Neural progenitor cell (in vitro differentiated cells): Measurements from ENCODE around the gene TCFL5. TPM values are rescaled to one million over a fixed set of nuclear protein-coding genes. Genes with fewer than 3 reads are reported as not detected.

Experiments
- DNase-seq: peaks from one replicate; pipeline ENCODE4 v3.0.0-alpha.2; 2016; ENCODE audit warnings: low spot score
- H2AFZ ChIP-seq: fragments of 200-600 bp; sonication (generic); replicated peaks from 2 replicates; pipeline ENCODE4 v1.6.1; 2016; ENCODE audit warnings: antibody characterized with exemption
- H3F3A ChIP-seq: fragments of 200-600 bp; sonication (generic); 2 replicates; pipeline ENCODE4 v1.6.1; 2016; ENCODE audit warnings: antibody characterized with exemption, low read depth
- H3K27ac ChIP-seq: fragments of 200-600 bp; sonication (generic); 2 replicates; pipeline ENCODE4 v1.5.1; 2016; ENCODE audit warnings: mild to moderate bottlenecking
- H3K27me3 ChIP-seq: fragments of 200-600 bp; sonication (generic); 2 replicates; pipeline ENCODE4 v1.6.1; 2016; ENCODE audit warnings: mild to moderate bottlenecking, moderate library complexity
- H3K36me3 ChIP-seq: fragments of 200-600 bp; sonication (generic); 2 replicates; pipeline ENCODE4 v1.5.1; 2016
- H3K4me1 ChIP-seq: fragments of 200-600 bp; sonication (generic); 2 replicates; pipeline ENCODE4 v1.6.1; 2016; ENCODE audit warnings: mixed run types
- H3K4me2 ChIP-seq: fragments of 200-600 bp; sonication (generic); 2 replicates; pipeline ENCODE4 v1.6.1; 2016
- H3K4me3 ChIP-seq: fragments of 200-600 bp; sonication (generic); 2 replicates; pipeline ENCODE4 v1.5.1; 2016
- H3K79me2 ChIP-seq: fragments of 200-600 bp; sonication (generic); 2 replicates; pipeline ENCODE4 v1.6.1; 2016; ENCODE audit warnings: low read depth
- H3K9ac ChIP-seq: fragments of 200-600 bp; sonication (generic); 2 replicates; pipeline ENCODE4 v1.6.1; 2016
- H3K9me3 ChIP-seq: fragments of 200-600 bp; sonication (generic); 2 replicates; pipeline ENCODE4 v1.5.1; 2016; ENCODE audit warnings: low read depth
- H4K20me1 ChIP-seq: fragments of 200-600 bp; sonication (generic); 2 replicates; pipeline ENCODE4 v1.6.1; 2016; ENCODE audit warnings: low read depth
- H3K27ac Mint-ChIP-seq: 3 replicates; pipeline ENCODE4 v1.8.0; 2021; ENCODE audit warnings: mixed read lengths
- H3K27me3 Mint-ChIP-seq: 2 replicates; pipeline ENCODE4 v1.8.0; 2022; ENCODE audit warnings: low read depth, mild to moderate bottlenecking, inconsistent platforms, moderate library complexity, mixed read lengths; ENCODE audit not compliant: insufficient read depth
- H3K36me3 Mint-ChIP-seq: 3 replicates; pipeline ENCODE4 v1.8.0; 2021; ENCODE audit warnings: mixed read lengths
- H3K4me1 Mint-ChIP-seq: 3 replicates; pipeline ENCODE4 v1.8.0; 2021; ENCODE audit warnings: mixed read lengths
- H3K4me3 Mint-ChIP-seq: 3 replicates; pipeline ENCODE4 v1.8.0; 2021; ENCODE audit warnings: mild to moderate bottlenecking, moderate library complexity, mixed read lengths
- H3K9me3 Mint-ChIP-seq: 3 replicates; pipeline ENCODE4 v1.8.0; 2020; ENCODE audit warnings: mixed read lengths
- CTCF ChIP-seq: fragments of 200-600 bp; sonication (generic); IDR thresholded peaks from 2 replicates; pipeline ENCODE4 v1.5.1; 2017; ENCODE audit warnings: antibody characterized with exemption, mild to moderate bottlenecking
- EZH2 ChIP-seq: fragments of 200-600 bp; sonication (generic); IDR thresholded peaks from 2 replicates; pipeline ENCODE4 v1.6.1; 2017; ENCODE audit warnings: antibody characterized with exemption, mild to moderate bottlenecking, moderate library complexity
- EZH2phosphoT487 ChIP-seq: fragments of 200-600 bp; sonication (generic); IDR thresholded peaks from 2 replicates; pipeline ENCODE4 v1.6.1; 2017; ENCODE audit warnings: antibody characterized with exemption
- total RNA-seq: library from RNA; depleted of rRNA; stranded (reverse); fragments of >200 nt; gene quantifications from 2 replicates; pipeline ENCODE4 v1.2.3, GENCODE V29; 2015; ENCODE audit warnings: low replicate concordance

Gene TCFL5
- total RNA-seq, 1 donor from 2014 or later = 36.3 TPM

GRCh38 chr20:62805155-62805710 is 56.4 kb downstream of the TCFL5 start:
- peak; percentile 74 for DNase-seq
- H3K36me3 Mint-ChIP-seq = peaks cover 1% of the 10 kb centered on the region
- Histone ChIP-seq H3K4me1 (peaks cover 13% of the 10 kb centered on the region), H3F3A (peaks cover 38% of the 10 kb centered on the region), H3K27me3 (peaks cover 22% of the 10 kb centered on the region), H3K36me3 (no peaks in the 10 kb centered on the region), H3K4me3 (peak overlapping the region; percentile 83), H2AFZ (no peak overlapping the region), H3K79me2 (no peaks in the 10 kb centered on the region), H3K9me3 (no peaks in the 10 kb centered on the region), H3K27ac (no peak overlapping the region), H3K4me2 (peak overlapping the region; percentile 87), H3K9ac (no peak overlapping the region), H4K20me1 (peaks cover 37% of the 10 kb centered on the region)
- H3K4me1 Mint-ChIP-seq = peaks cover 29% of the 10 kb centered on the region
- no peaks in the 10 kb centered on the region for H3K9me3 Mint-ChIP-seq
- H3K27ac Mint-ChIP-seq = no peak overlapping the region
- peak overlapping the region; percentile 85 for H3K4me3 Mint-ChIP-seq
- no peak for TF ChIP-seq EZH2phosphoT487
- TF ChIP-seq EZH2 = no peak
- TF ChIP-seq CTCF = no peak
- H3K27me3 Mint-ChIP-seq = peaks cover 17% of the 10 kb centered on the region

GRCh38 chr20:62804627-62805154 is 56.9 kb downstream of the TCFL5 start, which contains the start of gene OGFR:
Gene OGFR, plus strand, starts transcription at chr20:62804835. Its CDS starts 25 bp downstream, at chr20:62804860.
- peaks cover 32% of the 10 kb centered on the region for H3K4me1 Mint-ChIP-seq
- H3K9me3 ChIP-seq = no peaks in the 10 kb centered on the region
- H4K20me1 ChIP-seq = peaks cover 36% of the 10 kb centered on the region
- no peaks in the 10 kb centered on the region for H3K36me3 ChIP-seq
- peaks cover 4% of the 10 kb centered on the region for H3K36me3 Mint-ChIP-seq
- peak within 1 kb of the TSS; percentile 77 for H2AFZ ChIP-seq
- peaks cover 38% of the 10 kb centered on the region for H3F3A ChIP-seq
- H3K4me1 ChIP-seq = peaks cover 13% of the 10 kb centered on the region
- TF ChIP-seq CTCF (no peak), EZH2 (no peak)
- no peaks in the 10 kb centered on the region for H3K79me2 ChIP-seq
- no peaks in the 10 kb centered on the region for H3K9me3 Mint-ChIP-seq
- H3K27me3 ChIP-seq = peaks cover 22% of the 10 kb centered on the region
- H3K4me3 ChIP-seq = peak within 1 kb of the TSS; percentile 83
- peak; percentile 74 for DNase-seq
- no peak within 1 kb of the TSS for H3K27ac Mint-ChIP-seq
- H3K4me3 Mint-ChIP-seq = peak within 1 kb of the TSS; percentile 90
- peak within 1 kb of the TSS; percentile 87 for H3K4me2 ChIP-seq
- H3K27me3 Mint-ChIP-seq = peaks cover 21% of the 10 kb centered on the region
- H3K27ac ChIP-seq = no peak within 1 kb of the TSS
- no peak within 1 kb of the TSS for H3K9ac ChIP-seq

GRCh38 chr20:62804021-62804626 is 57.5 kb downstream of the TCFL5 start:
- peak overlapping the region; percentile 90 for H3K4me3 Mint-ChIP-seq
- peaks cover 32% of the 10 kb centered on the region for H3K4me1 Mint-ChIP-seq
- H3K9me3 ChIP-seq = no peaks in the 10 kb centered on the region
- H3K9ac ChIP-seq = no peak overlapping the region
- peaks cover 13% of the 10 kb centered on the region for H3K4me1 ChIP-seq
- H3F3A ChIP-seq = peaks cover 38% of the 10 kb centered on the region
- H3K27ac ChIP-seq = no peak overlapping the region
- peaks cover 31% of the 10 kb centered on the region for H4K20me1 ChIP-seq
- no peaks in the 10 kb centered on the region for H3K9me3 Mint-ChIP-seq
- no peaks in the 10 kb centered on the region for H3K79me2 ChIP-seq
- peaks cover 7% of the 10 kb centered on the region for H3K36me3 Mint-ChIP-seq
- peak overlapping the region; percentile 87 for H3K4me2 ChIP-seq
- peak overlapping the region; percentile 32 for H2AFZ ChIP-seq
- TF ChIP-seq CTCF (no peak), EZH2 (no peak), EZH2phosphoT487 (no peak)
- no peak overlapping the region for H3K27ac Mint-ChIP-seq
- peak overlapping the region; percentile 83 for H3K4me3 ChIP-seq
- DNase-seq = no peak
- H3K27me3 Mint-ChIP-seq = peaks cover 22% of the 10 kb centered on the region
- peaks cover 22% of the 10 kb centered on the region for H3K27me3 ChIP-seq
- H3K36me3 ChIP-seq = no peaks in the 10 kb centered on the region
